ENCODE results near the gene CERS5. TPM values are rescaled to one million over a fixed set of nuclear protein-coding genes. Genes with fewer than 3 reads are reported as not detected.

CERS5 gene
- polyA plus RNA-seq, 3 donors, result 30.6 to 44.4 (median 38.7) TPM

DNA sequence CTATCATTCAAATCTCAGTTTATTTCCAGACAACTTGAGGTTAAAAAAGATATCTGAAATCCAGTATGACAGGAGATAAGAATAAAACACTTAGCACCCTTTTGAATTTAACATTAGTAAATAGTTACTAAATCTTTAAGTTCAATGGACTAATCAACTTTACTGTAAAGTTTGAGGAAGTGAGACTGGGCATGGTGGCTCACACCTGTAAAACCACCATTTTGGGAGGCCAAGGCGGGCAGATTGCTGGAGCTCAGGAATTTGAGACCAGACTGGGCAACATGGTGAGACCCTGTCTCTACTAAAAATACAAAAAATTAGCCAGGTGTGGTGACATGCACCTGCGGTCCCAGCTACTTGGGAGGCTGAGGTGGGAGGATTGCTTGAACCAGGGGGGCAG is 40.3 kb upstream of the CERS5 start:
- WGBS (ENCODE audit: insufficient coverage), result no CpG with 5 or more reads among the region's 2 CpGs
- H3K27me3 Mint-ChIP-seq (ENCODE audit: low read depth in 3 of 3), result no peaks in the 10 kb centered on the region

GRCh38 chr12:50205648-50206047 is 38.5 kb upstream of the CERS5 start:
- WGBS (ENCODE audit: insufficient coverage), result 100% methylated on average over 1 of the region's 6 CpGs
- no peak overlapping the region for H3K4me3 Mint-ChIP-seq
- H3K27ac Mint-ChIP-seq, result no peak overlapping the region
- Histone ChIP-seq H2AFZ (ENCODE audit: insufficient read depth, low read depth, low read length, poor library complexity, severe bottlenecking) (no peak overlapping the region), H3K36me3 (replicated peaks in 1 of 2; ENCODE audit: control insufficient read depth in 1 of 2, insufficient read depth in 2 of 2, low read length in 2 of 2) (peaks cover 0 to 4% of the 10 kb centered on the region in 2 donors), H3K4me1 (ENCODE audit: control insufficient read depth in 1 of 2, insufficient read depth in 2 of 2, low read length in 2 of 2) (no peaks in the 10 kb centered on the region), H3K9ac (ENCODE audit: insufficient read depth, low read length, poor library complexity, severe bottlenecking) (no peak overlapping the region), H3K4me2 (replicated peaks; ENCODE audit: extremely low read depth, low read length, poor library complexity, severe bottlenecking) (no peak overlapping the region), H3K4me3 (replicated peaks in 1 of 3; ENCODE audit: low read depth in 2 of 3, low read length in 3 of 3) (no peak overlapping the region), H3K9me3 (replicated peaks in 1 of 2; ENCODE audit: control insufficient read depth in 1 of 2, insufficient read depth in 1 of 2, low read length in 2 of 2) (no peaks in the 10 kb centered on the region), H3K79me2 (ENCODE audit: insufficient read depth, low read length) (no peaks in the 10 kb centered on the region), H4K20me1 (ENCODE audit: insufficient read depth, low read length) (no peaks in the 10 kb centered on the region), H3K27me3 (ENCODE audit: control insufficient read depth in 2 of 2, insufficient read depth in 2 of 2, low read length in 2 of 2) (no peaks in the 10 kb centered on the region), H3K27ac (ENCODE audit: low read depth in 1 of 2, low read length in 2 of 2) (no peak overlapping the region)
- H3K4me1 Mint-ChIP-seq, result no peaks in the 10 kb centered on the region
- TF ChIP-seq, protein P1, sequence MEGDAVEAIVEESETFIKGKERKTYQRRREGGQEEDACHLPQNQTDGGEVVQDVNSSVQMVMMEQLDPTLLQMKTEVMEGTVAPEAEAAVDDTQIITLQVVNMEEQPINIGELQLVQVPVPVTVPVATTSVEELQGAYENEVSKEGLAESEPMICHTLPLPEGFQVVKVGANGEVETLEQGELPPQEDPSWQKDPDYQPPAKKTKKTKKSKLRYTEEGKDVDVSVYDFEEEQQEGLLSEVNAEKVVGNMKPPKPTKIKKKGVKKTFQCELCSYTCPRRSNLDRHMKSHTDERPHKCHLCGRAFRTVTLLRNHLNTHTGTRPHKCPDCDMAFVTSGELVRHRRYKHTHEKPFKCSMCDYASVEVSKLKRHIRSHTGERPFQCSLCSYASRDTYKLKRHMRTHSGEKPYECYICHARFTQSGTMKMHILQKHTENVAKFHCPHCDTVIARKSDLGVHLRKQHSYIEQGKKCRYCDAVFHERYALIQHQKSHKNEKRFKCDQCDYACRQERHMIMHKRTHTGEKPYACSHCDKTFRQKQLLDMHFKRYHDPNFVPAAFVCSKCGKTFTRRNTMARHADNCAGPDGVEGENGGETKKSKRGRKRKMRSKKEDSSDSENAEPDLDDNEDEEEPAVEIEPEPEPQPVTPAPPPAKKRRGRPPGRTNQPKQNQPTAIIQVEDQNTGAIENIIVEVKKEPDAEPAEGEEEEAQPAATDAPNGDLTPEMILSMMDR (IDR thresholded peaks at IDR 0.05), result no peak
- intact Hi-C loops (cut with micrococcal nuclease), result no loop called here
- no peak for DNase-seq
- H3K27me3 Mint-ChIP-seq (ENCODE audit: low read depth in 3 of 3), result no peaks in the 10 kb centered on the region
- H3K36me3 Mint-ChIP-seq, result peaks cover 4 to 9% of the 10 kb centered on the region in 2 donors
- no peaks in the 10 kb centered on the region for H3K9me3 Mint-ChIP-seq

More for the DNA sequence above, 40.3 kb upstream of the CERS5 start:
- Histone ChIP-seq H3K4me2 (replicated peaks; ENCODE audit: extremely low read depth, low read length, poor library complexity, severe bottlenecking) (no peak overlapping the region), H3K4me1 (ENCODE audit: control insufficient read depth in 1 of 2, insufficient read depth in 2 of 2, low read length in 2 of 2) (no peaks in the 10 kb centered on the region), H3K27me3 (ENCODE audit: control insufficient read depth in 2 of 2, insufficient read depth in 2 of 2, low read length in 2 of 2) (no peaks in the 10 kb centered on the region), H3K36me3 (replicated peaks in 1 of 2; ENCODE audit: control insufficient read depth in 1 of 2, insufficient read depth in 2 of 2, low read length in 2 of 2) (peaks cover 0 to 4% of the 10 kb centered on the region in 2 donors), H3K27ac (ENCODE audit: low read depth in 1 of 2, low read length in 2 of 2) (no peak overlapping the region), H4K20me1 (ENCODE audit: insufficient read depth, low read length) (no peaks in the 10 kb centered on the region), H3K79me2 (ENCODE audit: insufficient read depth, low read length) (no peaks in the 10 kb centered on the region), H3K9me3 (replicated peaks in 1 of 2; ENCODE audit: control insufficient read depth in 1 of 2, insufficient read depth in 1 of 2, low read length in 2 of 2) (no peaks in the 10 kb centered on the region), H3K4me3 (replicated peaks in 1 of 3; ENCODE audit: low read depth in 2 of 3, low read length in 3 of 3) (no peak overlapping the region), H2AFZ (ENCODE audit: insufficient read depth, low read depth, low read length, poor library complexity, severe bottlenecking) (no peak overlapping the region), H3K9ac (ENCODE audit: insufficient read depth, low read length, poor library complexity, severe bottlenecking) (no peak overlapping the region)
- TF ChIP-seq, protein P1 (IDR thresholded peaks at IDR 0.05), result no peak
- H3K4me3 Mint-ChIP-seq, result no peak overlapping the region
- H3K36me3 Mint-ChIP-seq, result peaks cover 2 to 9% of the 10 kb centered on the region in 2 donors
- peaks cover 8% of the 10 kb centered on the region for H3K4me1 Mint-ChIP-seq
- DNase-seq, result no peak
- intact Hi-C loops (cut with micrococcal nuclease), result no loop called here
- H3K9me3 Mint-ChIP-seq, result no peaks in the 10 kb centered on the region
- H3K27ac Mint-ChIP-seq, result no peak overlapping the region
